Stimulated activated CD4-positive, alpha-beta T cell treated with anti-CD3 and anti-CD28 coated beads, Interleukin-12 subunit alpha, Interleukin-12 subunit beta, amount 100 ng/mL, for 24 hours (primary cell): Measurements from ENCODE around the gene AVP.

ENCODE experiments used
- DNase-seq, 2 experiments: peaks; one replicate each; pipeline ENCODE4 v3.0.0-alpha.2; 2020; ENCODE audit warnings: low read depth in 2 of 2

The AVP gene

DNA sequence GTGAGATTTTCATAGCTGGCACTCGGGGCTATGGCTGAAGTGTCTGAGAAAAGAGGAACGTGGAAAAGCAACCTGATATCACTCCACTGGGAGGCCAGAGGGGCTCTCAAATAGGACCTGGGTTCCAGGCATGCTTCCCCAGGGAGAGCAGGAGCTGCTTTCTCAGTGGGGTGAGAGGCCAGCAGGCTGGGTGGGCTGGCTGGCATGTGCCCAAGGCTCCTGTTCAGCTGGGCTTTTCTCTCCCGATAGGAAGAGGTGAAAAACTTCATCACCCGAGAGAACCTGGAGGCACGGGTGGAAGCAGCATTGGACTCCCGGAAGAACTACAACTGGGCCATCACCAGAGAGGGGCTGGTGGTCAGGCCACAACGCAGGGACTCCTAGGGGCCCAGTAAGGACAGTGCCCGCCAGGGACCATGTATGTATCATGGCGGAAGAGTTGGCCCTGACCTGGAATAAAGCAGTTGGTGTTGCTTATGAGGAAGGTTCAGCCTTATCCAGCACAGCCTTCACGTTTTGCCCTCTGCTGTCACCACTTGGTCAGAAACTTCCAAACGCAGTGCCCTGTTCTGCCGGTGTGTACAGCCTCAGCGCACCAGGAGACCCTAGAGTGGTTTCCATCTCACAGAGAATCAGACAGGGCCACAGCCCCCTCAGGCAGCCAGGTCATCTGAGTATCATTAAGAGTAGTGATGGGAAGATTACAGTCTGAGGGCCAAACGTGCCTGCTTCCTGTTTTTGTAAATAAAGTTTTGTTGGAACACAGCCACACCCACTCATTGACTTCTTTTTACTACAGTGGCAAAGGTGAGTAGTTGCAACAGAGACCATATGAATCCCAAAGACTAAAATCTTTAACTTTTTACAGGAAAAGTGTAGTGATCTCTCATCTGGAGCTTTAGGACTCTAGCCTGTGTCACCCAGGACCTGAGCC lies 36.8 kb downstream of the AVP start:
- no peak for DNase-seq

- DNase-seq, result no peak
Measured at GRCh38 chr20:3046677-3047462, 37.7 kb downstream of the AVP start.

DNA sequence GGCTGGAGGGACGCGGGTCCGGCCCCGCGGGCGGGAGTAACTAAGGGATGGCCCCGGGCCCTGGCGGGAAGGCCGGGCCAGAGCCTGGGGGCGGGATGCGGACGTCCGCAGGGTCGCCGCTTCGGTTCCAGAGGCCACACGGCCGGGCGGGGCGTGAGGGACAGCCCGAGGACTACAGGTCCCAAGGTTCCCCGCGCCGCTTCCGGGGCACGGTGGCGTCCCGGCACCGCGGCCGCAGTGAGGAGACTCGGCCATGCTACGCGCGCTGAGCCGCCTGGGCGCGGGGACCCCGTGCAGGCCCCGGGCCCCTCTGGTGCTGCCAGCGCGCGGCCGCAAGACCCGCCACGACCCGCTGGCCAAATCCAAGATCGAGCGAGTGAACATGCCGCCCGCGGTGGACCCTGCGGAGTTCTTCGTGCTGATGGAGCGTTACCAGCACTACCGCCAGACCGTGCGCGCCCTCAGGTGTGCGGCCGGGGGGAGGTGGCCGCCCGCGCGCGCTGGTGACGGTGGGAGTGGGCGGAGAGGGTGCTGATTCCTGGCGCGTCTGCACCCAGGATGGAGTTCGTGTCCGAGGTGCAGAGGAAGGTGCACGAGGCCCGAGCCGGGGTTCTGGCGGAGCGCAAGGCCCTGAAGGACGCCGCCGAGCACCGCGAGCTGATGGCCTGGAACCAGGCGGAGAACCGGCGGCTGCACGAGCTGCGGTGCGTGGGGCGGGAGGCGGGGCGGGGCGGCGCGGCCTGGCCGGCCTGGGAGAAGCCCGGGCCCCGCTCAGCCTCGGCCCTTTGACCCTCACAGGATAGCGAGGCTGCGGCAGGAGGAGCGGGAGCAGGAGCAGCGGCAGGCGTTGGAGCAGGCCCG lies 38.5 kb downstream of the AVP start, which contains the start of gene MRPS26:
Gene MRPS26, plus strand, starts transcription at position 237 of the 861 bp plus-strand sequence. Its CDS starts 17 bp downstream, at position 254.
- peak; percentile 70 to 80 for DNase-seq

- DNase-seq, result peak in 1 of 2 experiments; percentile 58
Measured at GRCh38 chr20:3045042-3045815, 39.3 kb downstream of the AVP start.

- no peak for DNase-seq
Measured at GRCh38 chr20:3044336-3044965, 40.1 kb downstream of the AVP start.

DNA sequence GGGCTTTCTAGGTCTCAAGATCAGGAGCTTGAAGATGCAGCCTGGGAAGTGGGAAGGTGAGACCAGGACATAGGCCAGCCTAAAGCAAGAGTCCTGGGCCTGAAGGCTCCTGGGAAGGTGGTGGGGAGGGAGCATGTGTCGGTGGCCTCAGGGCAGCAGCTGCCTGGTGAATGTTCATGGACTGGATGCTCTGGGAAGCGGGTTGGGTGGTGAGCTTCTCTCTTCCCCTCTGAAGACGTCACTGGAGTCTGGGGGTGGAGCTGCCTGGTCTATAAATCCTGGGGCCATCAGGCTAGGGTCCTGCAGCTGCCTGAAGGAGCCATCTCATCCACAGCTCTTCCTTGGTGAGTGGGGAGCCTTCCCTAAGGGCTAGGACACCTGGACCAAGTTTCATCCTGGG lies 41.2 kb downstream of the AVP start, which contains the start of gene GNRH2:
Gene GNRH2, plus strand, starts transcription at position 301 of the 400 bp plus-strand sequence. CDS start 793 bp downstream, outside the sequence.
- no peak for DNase-seq

GRCh38 chr20:3042625-3043024 lies 41.9 kb downstream of the AVP start:
- DNase-seq, result no peak

DNA sequence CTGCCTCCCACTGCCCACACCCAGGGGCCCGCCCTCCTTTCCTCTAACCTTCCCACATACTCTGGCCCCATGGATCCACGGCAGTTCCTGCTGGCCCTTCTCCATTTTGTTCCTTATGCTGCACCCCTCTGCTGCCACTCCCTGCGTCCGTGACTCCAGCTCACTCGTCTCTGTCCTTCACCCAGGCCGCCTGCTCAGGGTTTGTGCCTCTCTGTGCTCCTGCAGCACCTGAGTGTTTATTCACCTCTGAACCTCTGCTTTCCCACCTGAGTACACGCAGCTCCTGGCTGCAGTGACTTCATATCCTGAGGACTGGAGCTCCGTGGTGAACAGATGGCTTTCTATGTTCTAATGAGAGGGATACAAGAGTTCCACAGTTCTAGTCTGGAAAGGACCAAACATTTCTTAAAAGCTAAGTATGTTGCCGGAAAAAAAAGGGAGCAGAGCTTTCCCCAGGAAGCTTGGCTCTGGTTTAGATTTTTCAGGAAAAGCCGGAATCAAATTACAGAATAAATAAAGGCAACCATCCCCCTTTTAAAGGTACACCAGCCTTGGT lies 42.6 kb downstream of the AVP start:
- DNase-seq, result no peak

DNA sequence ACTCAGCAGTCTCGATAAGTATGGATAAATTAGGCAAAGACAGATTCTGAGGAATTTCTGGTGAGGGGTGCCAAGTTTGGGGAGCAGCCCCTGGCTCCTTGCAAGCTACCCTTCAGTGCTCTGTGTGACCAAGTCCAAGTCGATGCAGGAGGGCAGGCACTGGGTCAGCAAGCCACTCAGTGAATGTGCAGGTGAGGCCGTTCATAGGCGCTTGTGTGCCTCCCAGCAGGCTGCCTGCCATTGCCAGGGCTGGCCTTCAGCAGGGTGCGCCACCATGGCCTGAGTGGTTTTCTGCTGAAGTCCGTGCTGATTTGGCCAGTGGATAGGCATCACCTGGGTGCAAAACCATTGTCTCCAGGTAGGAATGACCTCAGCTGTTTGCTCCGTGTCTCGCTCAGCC lies 44.4 kb downstream of the AVP start:
- DNase-seq, result no peak

- DNase-seq, result no peak
Measured at GRCh38 chr20:3039426-3039825, 45.1 kb downstream of the AVP start.

GRCh38 chr20:3038454-3038853 lies 46.1 kb downstream of the AVP start:
- DNase-seq, result no peak

DNA sequence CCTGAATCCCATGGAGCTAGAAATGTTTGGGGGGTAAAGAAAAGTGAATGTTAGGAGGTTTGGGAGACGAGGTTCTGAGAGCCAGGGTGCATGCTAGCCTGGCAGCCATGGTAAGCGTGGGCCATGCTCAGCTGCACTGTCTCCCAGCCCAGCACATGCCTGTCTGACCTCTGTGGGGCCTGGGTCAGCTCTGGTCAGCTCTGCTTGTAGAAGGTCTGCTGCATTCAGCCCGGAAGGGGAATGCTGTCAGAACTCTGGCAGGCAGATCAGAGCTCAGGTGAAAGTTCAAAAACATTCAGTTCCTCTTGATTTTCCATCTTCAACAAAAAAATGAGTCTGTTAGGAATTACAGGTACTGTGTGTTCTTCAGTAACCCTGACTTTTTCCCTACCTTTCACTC lies 46.9 kb downstream of the AVP start:
- no peak for DNase-seq

DNA sequence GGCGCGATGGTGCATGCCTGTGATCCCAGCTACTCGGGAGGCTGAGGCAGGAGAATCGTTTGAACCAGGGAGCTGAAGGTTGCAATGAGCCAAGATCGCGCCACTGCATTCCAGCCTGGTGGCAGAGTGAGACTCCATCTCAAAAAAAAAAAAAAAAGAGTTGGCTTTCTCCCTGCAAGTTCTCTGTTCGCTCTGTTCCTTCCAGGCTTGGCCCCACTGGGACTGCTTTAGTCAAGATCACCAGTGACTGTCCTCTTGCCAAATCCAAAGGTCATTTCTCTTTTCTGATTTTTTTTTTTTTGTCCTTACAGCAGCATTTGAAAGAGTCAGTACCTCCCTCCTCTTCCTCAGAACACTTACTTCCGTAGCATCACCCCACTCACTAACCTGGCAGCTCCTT lies 51.9 kb downstream of the AVP start:
- no peak for DNase-seq
